ENCODE results near the gene TNFSF4.

DNA sequence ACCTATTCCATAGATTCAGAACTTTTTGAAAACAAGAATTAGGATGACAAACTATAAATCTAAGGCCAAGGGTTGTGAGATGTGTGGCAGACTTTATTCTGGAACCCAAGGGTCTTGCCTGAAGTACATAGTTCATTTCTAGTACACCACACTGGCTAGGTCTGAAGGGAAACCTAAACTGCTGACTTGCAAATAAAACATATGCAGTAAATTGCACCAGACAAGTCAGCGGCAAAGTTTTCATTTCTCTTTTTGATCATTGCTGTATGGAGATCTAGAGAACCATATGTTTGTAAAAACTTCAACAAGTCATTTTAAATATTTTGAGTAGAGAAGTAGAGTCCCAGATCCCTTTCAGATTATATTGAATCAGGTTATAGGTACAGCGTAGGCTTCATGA is 43.9 kb downstream of the TNFSF4 start:
- TF ChIP-seq, protein P1, sequence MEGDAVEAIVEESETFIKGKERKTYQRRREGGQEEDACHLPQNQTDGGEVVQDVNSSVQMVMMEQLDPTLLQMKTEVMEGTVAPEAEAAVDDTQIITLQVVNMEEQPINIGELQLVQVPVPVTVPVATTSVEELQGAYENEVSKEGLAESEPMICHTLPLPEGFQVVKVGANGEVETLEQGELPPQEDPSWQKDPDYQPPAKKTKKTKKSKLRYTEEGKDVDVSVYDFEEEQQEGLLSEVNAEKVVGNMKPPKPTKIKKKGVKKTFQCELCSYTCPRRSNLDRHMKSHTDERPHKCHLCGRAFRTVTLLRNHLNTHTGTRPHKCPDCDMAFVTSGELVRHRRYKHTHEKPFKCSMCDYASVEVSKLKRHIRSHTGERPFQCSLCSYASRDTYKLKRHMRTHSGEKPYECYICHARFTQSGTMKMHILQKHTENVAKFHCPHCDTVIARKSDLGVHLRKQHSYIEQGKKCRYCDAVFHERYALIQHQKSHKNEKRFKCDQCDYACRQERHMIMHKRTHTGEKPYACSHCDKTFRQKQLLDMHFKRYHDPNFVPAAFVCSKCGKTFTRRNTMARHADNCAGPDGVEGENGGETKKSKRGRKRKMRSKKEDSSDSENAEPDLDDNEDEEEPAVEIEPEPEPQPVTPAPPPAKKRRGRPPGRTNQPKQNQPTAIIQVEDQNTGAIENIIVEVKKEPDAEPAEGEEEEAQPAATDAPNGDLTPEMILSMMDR (IDR thresholded peaks at IDR 0.05; ENCODE audit: low read depth, low read length) = no peak
- no peak for TF ChIP-seq MYC (IDR thresholded peaks at IDR 0.05; ENCODE audit: low read depth, low read length)
- no peak for TF ChIP-seq POLR2A (IDR thresholded peaks at IDR 0.05; ENCODE audit: extremely low read depth, insufficient read length)
